PC-9 (cell line): ENCODE data around the gene UBAP2L. TPM values are rescaled to one million over a fixed set of nuclear protein-coding genes. Genes with fewer than 3 reads are reported as not detected.
A peak's percentile ranks its signal among the peaks of the same experiment; 100 is the strongest.

Experiments
- BruUV-seq: library from RNA; stranded (reverse); fragments of 400-500 nt; replicated peaks from 2 replicates; lab custom pipeline; 2021; lab: Mats Ljungman, UMichigan
- CTCF ChIA-PET: fragments of 300-600 bp; sonication (Branson Sonifier 250); formaldehyde crosslinking; loops from one replicate; lab custom pipeline; 2022; ENCODE audit warnings: antibody characterized with exemption; lab: Charles Lee
- POLR2A ChIA-PET: fragments of 300-600 bp; sonication (Branson Sonifier 250); formaldehyde crosslinking; loops from one replicate; lab custom pipeline; 2022; ENCODE audit warnings: antibody characterized with exemption; ENCODE audit not compliant: unreplicated experiment; lab: Charles Lee
- DNase-seq, 2 experiments: peaks; one replicate each; pipeline versions ENCODE4 v3.0.0 to v3.0.0-alpha.2; 2015 to 2022; ENCODE audit warnings: mixed read lengths in 1 of 2
- H2AFZ ChIP-seq: fragments of 200-600 bp; sonication (generic); 2 replicates; pipeline ENCODE4 v1.8.1; 2017; ENCODE audit warnings: antibody characterized with exemption
- H3F3A ChIP-seq: fragments of 200-600 bp; sonication (generic); 2 replicates; pipeline ENCODE4 v1.8.1; 2017; ENCODE audit warnings: antibody characterized with exemption, mild to moderate bottlenecking, low read depth; ENCODE audit not compliant: insufficient read depth
- H3K27ac ChIP-seq: fragments of 200-600 bp; sonication (generic); 2 replicates; pipeline ENCODE4 v1.6.1; 2016; ENCODE audit warnings: mixed run types
- H3K27me3 ChIP-seq: fragments of 200-600 bp; sonication (generic); 2 replicates; pipeline ENCODE4 v1.6.1; 2016; ENCODE audit warnings: low read depth, mixed run types; ENCODE audit not compliant: insufficient read depth
- H3K36me3 ChIP-seq: fragments of 200-600 bp; sonication (generic); 2 replicates; pipeline ENCODE4 v1.6.1; 2016; ENCODE audit warnings: low read depth, mixed run types
- H3K4me1 ChIP-seq: fragments of 200-600 bp; sonication (generic); replicated peaks from 2 replicates; pipeline ENCODE4 v1.6.1; 2016; ENCODE audit warnings: mixed run types; ENCODE audit not compliant: insufficient read depth
- H3K4me2 ChIP-seq: fragments of 200-600 bp; sonication (generic); 2 replicates; pipeline ENCODE4 v1.6.1; 2017; ENCODE audit warnings: mixed run types
- H3K4me3 ChIP-seq: fragments of 200-600 bp; sonication (generic); 2 replicates; pipeline ENCODE4 v1.6.1; 2016; ENCODE audit warnings: mixed run types
- H3K79me2 ChIP-seq: fragments of 200-600 bp; sonication (generic); 2 replicates; pipeline ENCODE4 v1.6.1; 2017; ENCODE audit warnings: low read depth, mixed run types
- H3K9me2 ChIP-seq: fragments of 200-600 bp; sonication (generic); 2 replicates; pipeline ENCODE4 v1.8.1; 2017; ENCODE audit warnings: mild to moderate bottlenecking; ENCODE audit not compliant: insufficient read depth
- H3K9me3 ChIP-seq: fragments of 200-600 bp; sonication (generic); 2 replicates; pipeline ENCODE4 v1.8.1; 2016; ENCODE audit warnings: low read depth; ENCODE audit not compliant: insufficient read depth
- H4K20me1 ChIP-seq: fragments of 200-600 bp; sonication (generic); 2 replicates; pipeline ENCODE4 v1.8.1; 2017; ENCODE audit not compliant: insufficient read depth
- EZH2 ChIP-seq: fragments of 200-600 bp; sonication (generic); IDR thresholded peaks from 2 replicates; pipeline ENCODE4 v1.8.0; 2017; ENCODE audit warnings: antibody characterized with exemption, low read depth
- intact Hi-C: fragments of 100-400 bp; cut with micrococcal nuclease; formaldehyde crosslinking; loops from one replicate; pipeline ENCODE4 v1.10.0; 2022; ENCODE audit not compliant: unreplicated experiment
- total RNA-seq: library from RNA; stranded (reverse); gene quantifications from 2 replicates; pipeline ENCODE4 v1.2.3, GENCODE V29; 2021
- TF ChIP-seq, protein P1 (sequence below): fragments of 200-600 bp; sonication (generic); conservative IDR thresholded peaks from 2 replicates; pipeline ENCODE4 v1.6.1; 2017; ENCODE audit warnings: mixed run types, antibody characterized with exemption, mild to moderate bottlenecking, moderate library complexity

The UBAP2L gene
- total RNA-seq, 1 experiment from 2014 or later: 157 TPM

DNA sequence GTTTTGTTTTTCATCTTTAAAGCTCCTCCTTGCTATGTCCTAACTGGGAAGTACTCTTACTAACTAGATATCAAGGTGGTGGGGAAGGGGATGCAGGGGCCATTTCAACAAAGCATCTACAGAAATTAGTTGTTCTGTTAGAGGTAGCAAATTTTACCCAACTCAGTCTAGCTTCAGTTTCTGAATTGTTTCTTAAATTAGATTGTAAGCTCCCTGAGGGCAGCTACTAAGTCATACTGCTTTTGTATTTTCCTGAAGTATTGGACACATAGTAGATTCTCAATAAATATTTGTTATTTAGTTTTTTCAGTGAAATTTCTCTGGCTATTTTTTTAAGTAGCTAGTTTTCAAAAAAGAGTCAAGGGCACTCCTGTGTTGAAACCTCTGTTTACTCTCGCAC, 1.8 kb downstream of the UBAP2L start:
- TF ChIP-seq, protein P1, sequence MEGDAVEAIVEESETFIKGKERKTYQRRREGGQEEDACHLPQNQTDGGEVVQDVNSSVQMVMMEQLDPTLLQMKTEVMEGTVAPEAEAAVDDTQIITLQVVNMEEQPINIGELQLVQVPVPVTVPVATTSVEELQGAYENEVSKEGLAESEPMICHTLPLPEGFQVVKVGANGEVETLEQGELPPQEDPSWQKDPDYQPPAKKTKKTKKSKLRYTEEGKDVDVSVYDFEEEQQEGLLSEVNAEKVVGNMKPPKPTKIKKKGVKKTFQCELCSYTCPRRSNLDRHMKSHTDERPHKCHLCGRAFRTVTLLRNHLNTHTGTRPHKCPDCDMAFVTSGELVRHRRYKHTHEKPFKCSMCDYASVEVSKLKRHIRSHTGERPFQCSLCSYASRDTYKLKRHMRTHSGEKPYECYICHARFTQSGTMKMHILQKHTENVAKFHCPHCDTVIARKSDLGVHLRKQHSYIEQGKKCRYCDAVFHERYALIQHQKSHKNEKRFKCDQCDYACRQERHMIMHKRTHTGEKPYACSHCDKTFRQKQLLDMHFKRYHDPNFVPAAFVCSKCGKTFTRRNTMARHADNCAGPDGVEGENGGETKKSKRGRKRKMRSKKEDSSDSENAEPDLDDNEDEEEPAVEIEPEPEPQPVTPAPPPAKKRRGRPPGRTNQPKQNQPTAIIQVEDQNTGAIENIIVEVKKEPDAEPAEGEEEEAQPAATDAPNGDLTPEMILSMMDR: no peak
- Histone ChIP-seq H3F3A (peaks cover 9% of the 10 kb centered on the region; the same call in 1 of the 2 replicates), H3K9me3 (no peaks in the 10 kb centered on the region), H3K9me2 (no peaks in the 10 kb centered on the region), H3K4me2 (peak overlapping the region; percentile 91), H3K4me3 (peak overlapping the region; percentile 99), H3K4me1 (peaks cover 33% of the 10 kb centered on the region), H4K20me1 (peaks cover 56% of the 10 kb centered on the region), H3K27me3 (no peaks in the 10 kb centered on the region), H3K36me3 (peaks cover 60% of the 10 kb centered on the region), H2AFZ (no peak overlapping the region), H3K27ac (no peak overlapping the region), H3K79me2 (peaks cover 94% of the 10 kb centered on the region)
- intact Hi-C loops: no loop called here
- DNase-seq: no peak
- BruUV-seq: no TSS peak
- ChIA-PET CTCF (interaction anchor here (0.6 kb wide), 1 partner anchor 49 kb away, joined by 14 read pairs; no protein-coding TSS in a partner anchor), POLR2A (no interaction called here)

DNA sequence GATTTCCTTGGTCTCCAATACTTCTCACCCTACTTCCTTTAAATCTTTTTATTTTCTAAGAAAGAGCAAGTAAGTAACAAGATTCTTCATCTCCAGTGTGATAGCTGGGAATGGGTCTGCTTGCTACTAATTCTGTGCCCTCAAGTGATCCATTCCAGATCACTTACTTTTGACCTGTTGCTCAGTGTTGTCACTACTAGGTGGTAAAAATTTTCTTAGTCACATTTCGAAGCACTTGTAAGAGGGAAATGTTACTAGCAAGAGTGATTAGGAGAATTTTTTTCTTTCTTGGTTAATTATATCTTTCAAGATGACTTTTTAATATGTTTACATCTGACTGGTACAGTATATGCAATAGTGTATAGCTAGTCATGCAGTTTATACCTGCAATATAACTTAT, 2.2 kb downstream of the UBAP2L start:
- ChIA-PET CTCF (interaction anchor here (0.6 kb wide), 1 partner anchor 49 kb away, joined by 14 read pairs; no protein-coding TSS in a partner anchor), POLR2A (no interaction called here)
- intact Hi-C loops: no loop called here
- Histone ChIP-seq H3K27ac (no peak overlapping the region), H3K4me1 (peaks cover 33% of the 10 kb centered on the region), H3F3A (peaks cover 7% of the 10 kb centered on the region; the same call in 1 of the 2 replicates), H3K79me2 (peaks cover 94% of the 10 kb centered on the region), H3K27me3 (no peaks in the 10 kb centered on the region), H3K4me3 (peak overlapping the region; percentile 99; the same call in 1 of the 2 replicates), H3K9me2 (no peaks in the 10 kb centered on the region), H2AFZ (no peak overlapping the region), H3K36me3 (peaks cover 58% of the 10 kb centered on the region), H3K9me3 (no peaks in the 10 kb centered on the region), H4K20me1 (peaks cover 59% of the 10 kb centered on the region), H3K4me2 (peak overlapping the region; percentile 91)
- BruUV-seq: no TSS peak
- TF ChIP-seq, protein P1: no peak
- TF ChIP-seq EZH2: no peak
- DNase-seq: no peak

DNA sequence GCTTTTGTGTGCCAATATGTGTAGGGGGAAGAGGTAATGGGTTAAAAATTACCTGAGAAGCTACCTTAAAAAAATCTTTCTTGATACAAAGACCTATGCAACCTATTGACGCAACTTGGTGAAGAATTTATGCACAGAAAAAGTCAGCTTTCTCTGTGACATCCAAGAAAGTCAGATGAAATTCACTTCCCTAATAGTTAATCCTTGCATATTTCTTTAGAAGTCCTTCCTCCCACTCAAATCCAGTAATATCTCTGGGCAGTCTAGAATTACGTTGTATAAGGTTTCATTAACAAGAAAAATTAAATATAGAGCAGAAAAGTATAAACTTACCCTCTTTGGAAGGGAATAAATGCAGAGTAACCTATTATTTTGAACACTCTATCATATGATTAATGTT, 2.9 kb downstream of the UBAP2L start:
- Histone ChIP-seq H4K20me1 (peaks cover 66% of the 10 kb centered on the region), H3K9me3 (no peaks in the 10 kb centered on the region), H2AFZ (no peak overlapping the region), H3K36me3 (peaks cover 58% of the 10 kb centered on the region), H3K27ac (no peak overlapping the region), H3K4me3 (no peak overlapping the region), H3K4me1 (peaks cover 26% of the 10 kb centered on the region), H3K4me2 (peak overlapping the region; percentile 91), H3F3A (peaks cover under 1% of the 10 kb centered on the region; the same call in 1 of the 2 replicates), H3K27me3 (no peaks in the 10 kb centered on the region), H3K9me2 (no peaks in the 10 kb centered on the region), H3K79me2 (peaks cover 91% of the 10 kb centered on the region)
- no peak for DNase-seq
- CTCF ChIA-PET: no interaction called here
- TF ChIP-seq, protein P1: no peak
- TF ChIP-seq EZH2: no peak
- POLR2A ChIA-PET: no interaction called here
- BruUV-seq: no TSS peak
- intact Hi-C loops: no loop called here
